Suppressor macrophage (primary cell): Measurements from ENCODE around the gene TMPRSS3.
"Not testable (repeated sequence)": the region's sequence is repeated elsewhere in the genome, so short reads cannot be mapped to it uniquely, and the experiment has no call there.

Source experiments
- DNase-seq, 4 experiments: peaks; one replicate each; pipeline ENCODE4 v3.0.0-alpha.2; 2020 to 2022

TMPRSS3 gene

DNA sequence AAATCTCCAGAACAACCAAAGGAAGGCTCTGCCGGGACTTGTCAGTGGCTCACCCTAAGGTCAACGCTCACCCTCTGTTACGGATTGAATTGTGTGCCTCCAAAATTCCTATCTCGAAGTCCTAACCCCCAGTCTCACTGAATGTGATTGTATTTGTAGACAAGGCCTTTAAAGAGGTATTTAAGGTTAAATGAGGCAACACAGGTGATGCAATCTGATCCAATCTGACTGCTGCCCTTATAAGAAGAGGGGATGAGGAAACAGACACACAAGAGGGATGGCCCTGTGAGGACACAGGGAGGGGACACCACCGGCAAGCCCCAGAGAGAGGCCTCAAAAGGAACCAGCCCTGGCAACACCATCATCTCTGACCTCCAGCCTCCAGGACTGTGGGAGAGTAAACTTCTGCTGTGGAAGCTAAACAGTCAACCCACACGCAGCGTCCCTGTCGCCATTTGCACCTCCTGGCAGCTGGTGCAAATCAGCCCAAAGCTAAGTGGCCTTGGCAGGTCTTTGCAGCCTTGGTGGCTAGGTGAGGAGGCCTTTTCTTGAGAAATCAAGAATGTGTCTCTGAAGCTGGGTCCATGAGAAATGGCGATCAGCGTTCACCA lies 32.1 kb upstream of the TMPRSS3 start:
- peak in 1 of 4 experiments; percentile 4 for DNase-seq

DNA sequence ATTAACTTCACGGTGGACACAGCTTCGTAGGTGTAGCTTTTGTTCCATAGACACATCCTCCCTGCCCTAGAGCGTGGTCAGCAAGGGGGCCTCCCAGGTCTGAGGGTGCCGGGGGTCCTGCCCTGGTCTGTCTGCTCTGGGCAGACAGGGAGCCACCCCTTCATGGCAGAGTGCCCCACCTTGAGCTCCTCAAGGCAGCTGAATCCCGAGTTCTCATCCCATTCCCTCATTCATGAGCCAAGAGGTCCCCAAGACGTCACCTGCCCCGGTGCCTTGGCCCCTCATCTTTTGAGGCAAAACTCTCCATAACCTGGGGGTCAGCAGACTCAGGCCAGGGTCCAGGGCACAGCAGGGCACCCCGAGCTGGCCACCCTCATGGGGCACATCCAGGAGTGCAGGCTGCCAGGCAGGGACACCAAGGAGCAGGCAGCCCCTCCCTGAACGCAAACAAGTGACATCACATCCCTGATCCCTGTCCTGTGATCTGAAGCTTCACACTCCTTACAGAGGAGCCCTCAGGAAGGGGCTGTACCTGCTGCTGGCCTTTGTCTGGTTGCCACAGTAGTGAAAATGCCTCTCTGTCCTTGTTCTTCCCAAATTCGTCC lies 31.1 kb upstream of the TMPRSS3 start:
- DNase-seq, result no peak

GRCh38 chr21:42426424-42426823 lies 30.6 kb upstream of the TMPRSS3 start:
- no peak for DNase-seq

- peak in 1 of 4 experiments; percentile 12 for DNase-seq
Measured at GRCh38 chr21:42425591-42425990, 29.7 kb upstream of the TMPRSS3 start.

DNA sequence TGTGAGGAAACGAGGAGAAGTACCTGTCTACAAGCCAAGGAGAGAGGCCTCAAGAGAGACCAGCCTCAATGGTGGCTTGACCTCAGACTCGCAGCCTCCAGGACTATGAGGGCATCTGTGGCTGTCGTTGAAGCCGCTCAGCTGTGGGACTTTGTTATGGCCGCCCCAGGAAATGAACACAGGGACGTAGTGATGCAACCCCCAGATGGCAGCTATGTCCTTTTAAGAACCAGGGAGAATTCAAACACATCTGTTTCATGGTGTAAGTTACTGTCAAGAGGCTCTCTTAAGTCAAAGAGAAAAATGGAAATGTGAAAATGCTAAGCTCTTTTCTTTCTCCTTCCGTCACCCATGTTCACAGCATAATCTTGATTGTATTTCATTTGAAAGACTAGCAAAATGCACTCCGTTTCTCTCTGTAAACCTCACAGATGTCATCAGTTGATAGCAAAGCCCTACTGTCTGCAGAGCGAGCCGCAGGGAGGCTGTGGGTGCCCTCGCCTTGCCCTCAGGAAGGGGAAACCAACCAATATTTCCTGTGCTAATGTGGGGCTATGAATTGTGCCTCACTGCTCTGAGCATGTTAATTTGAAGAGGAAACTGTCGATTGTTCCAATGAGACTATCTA lies 29.2 kb upstream of the TMPRSS3 start:
- peak in 3 of 4 experiments; percentile 18 to 37 (median 23) for DNase-seq

DNA sequence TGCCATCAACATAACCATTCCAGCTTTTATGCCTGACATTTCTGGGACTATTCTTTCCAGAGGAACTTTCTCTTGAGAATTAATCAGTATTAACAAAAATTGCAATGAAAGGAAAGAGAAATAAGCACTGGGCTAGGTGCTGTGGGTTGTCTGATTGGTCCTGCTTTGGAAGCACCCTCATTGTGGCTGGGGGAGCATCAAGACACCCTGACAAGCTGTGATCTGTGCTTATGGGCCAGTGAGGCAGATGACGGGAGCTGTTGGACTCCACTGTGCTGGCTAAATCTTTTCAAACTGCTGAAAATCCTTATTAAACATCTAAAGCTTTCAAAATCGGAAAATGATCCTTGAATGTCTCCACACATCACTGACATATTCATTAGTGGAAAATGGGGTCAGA lies 27.8 kb upstream of the TMPRSS3 start:
- DNase-seq, result no peak

- DNase-seq, result no peak
Measured at GRCh38 chr21:42423197-42423675, 27.4 kb upstream of the TMPRSS3 start.

GRCh38 chr21:42421018-42421793 lies 25.4 kb upstream of the TMPRSS3 start:
- no peak for DNase-seq

GRCh38 chr21:42419845-42420244 lies 24.0 kb upstream of the TMPRSS3 start:
- no peak for DNase-seq

DNA sequence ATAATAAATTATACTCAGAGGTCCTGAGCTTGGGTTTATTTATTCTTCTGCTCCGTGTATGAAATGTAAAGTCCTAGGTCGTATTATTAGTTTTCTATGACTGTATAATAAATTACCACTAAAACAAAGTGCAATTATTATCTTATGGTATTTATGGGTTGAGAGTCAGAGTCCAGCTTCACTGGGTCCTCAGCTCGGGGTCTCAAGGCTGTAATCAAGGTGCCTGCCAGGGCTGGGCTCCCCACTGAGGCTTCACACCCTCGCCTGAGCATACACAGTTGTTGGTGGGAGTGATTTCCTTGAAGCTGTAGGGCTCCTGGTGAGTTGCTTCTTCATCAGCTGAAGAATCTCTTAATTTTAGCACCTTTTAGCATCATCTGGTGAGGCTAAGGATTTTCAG lies 23.0 kb upstream of the TMPRSS3 start:
- no peak for DNase-seq

DNA sequence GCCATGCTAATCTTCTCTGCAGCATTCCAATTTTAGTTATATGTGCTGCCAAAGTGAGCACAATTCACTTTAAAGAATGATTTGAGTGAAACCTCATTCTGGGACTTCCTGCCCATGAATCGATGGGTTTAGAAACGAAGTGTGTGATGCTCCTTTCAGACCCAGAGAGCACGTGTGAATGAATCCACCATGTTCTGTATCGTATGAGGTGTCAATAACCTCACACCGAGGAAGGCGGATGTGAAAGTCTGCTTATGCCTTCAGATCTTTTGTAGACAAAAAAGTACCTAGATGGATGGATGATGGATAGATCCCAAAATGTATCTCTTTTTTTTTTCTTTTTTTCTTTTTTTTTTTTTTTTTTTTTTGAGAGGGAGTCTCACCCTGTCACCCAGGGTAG lies 21.7 kb upstream of the TMPRSS3 start:
- DNase-seq, result no peak

DNA sequence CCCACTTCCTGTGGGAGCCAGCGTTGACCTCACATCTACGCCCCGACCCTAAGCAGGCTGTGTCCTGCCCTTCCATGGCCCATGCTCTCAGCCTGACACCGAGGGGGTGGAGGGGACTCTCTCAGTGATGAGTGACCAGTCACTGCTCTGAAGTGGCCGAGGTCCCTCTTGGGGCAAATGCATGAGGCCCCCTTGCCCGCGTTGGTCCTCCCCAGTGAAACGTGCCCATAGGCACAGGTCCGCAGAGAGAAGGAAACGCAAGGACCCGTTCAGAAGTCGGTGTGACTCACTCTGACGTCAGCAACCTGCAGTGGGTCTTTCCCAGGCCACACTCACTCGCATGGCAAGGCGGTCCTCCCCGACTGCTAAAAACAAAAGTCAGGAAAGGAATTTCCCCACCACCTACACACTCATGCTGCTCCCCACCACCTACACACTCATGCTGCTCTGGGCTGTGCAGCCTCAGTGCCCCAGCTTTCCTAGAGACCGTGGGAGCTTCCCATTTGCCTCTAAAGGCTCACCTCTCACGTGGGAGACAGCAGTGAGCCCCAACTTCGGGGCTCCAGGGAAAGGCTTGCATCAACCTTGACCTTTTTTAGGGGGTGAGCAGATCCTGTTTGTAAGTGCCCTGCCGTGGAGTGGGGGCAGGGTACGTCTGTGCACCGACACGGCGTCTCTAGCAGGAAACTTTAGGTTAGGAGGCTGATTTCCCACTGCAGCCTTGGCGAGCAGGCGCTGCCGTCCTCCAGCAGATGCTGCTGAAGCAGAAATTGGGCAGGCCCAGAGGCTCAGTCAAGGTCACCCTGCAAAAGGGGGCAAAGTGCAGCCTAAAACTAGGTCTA lies 19.3 kb upstream of the TMPRSS3 start:
- DNase-seq, result peak; percentile 44 to 78 (median 71)

- DNase-seq, result no peak
Measured at GRCh38 chr21:42414553-42414927, 18.7 kb upstream of the TMPRSS3 start.

- no peak for DNase-seq
Measured at GRCh38 chr21:42414066-42414465, 18.2 kb upstream of the TMPRSS3 start.

- no peak for DNase-seq
Measured at GRCh38 chr21:42413500-42413899, 17.6 kb upstream of the TMPRSS3 start.

- DNase-seq, result no peak
Measured at GRCh38 chr21:42413093-42413492, 17.2 kb upstream of the TMPRSS3 start.

- DNase-seq, result no peak
Measured at GRCh38 chr21:42412636-42412933, 16.7 kb upstream of the TMPRSS3 start.

DNA sequence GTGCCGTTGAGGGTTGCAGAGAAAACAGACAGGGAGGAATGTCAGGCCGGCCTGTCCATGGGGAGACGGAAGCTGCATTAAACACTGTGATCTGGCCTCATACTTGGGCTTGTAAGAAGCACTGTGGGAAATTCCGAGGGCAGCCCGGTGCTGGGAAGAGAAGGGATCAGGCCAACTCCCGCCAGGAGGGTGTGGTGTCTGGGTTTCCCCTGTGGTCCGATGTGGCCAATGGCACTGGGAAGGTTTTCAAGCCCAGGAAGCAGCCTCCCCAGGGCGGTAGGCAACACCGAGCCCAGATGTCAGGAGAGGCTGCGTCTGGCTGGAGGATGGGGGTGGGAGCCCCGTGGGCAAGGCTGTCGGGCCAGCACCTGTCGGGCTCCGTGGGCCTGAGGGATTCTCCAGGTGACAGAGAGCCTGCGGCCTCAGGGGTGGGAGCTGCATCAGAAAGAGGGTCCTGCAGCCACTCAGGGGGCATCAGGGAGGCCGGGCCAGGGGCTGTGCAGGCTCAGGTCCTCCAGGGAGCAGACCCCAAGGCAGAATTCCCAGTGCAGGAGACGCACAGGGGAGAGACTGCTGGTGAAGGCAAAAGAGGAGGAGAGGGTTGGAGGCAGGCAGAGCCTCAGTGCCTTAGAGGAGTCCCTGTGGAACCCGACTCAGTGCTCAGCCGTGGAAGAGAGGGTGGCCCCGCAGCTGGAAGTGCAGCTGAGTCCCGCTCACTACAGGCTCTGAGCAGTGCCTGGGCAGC lies 16.2 kb upstream of the TMPRSS3 start:
- no peak for DNase-seq

DNA sequence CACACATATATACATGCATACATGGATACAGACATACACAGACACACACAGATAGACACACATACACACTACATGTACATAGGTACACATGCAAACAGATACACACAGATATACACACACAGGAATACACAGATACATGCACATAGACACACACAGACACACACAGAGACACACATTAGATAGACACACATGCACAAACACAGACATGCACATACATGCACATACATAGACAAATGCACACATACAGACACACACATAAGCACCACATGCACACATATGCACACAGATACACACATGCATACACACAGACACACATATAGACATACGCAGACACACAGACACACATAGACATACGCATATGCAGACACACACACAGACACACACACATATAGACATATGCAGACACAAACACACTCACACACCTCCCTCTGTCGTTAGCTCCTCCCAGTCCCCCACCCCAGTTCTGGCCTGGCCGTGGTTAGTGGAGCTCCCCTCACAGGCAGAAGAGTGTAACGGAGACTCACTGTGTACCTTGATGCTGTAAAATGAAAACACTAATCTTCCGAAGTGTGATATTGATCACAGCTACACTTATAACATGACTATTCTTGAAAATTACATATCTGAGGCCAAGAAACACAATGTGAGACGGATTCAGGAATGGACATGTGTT lies 15.5 kb upstream of the TMPRSS3 start:
- DNase-seq, result no peak

DNA sequence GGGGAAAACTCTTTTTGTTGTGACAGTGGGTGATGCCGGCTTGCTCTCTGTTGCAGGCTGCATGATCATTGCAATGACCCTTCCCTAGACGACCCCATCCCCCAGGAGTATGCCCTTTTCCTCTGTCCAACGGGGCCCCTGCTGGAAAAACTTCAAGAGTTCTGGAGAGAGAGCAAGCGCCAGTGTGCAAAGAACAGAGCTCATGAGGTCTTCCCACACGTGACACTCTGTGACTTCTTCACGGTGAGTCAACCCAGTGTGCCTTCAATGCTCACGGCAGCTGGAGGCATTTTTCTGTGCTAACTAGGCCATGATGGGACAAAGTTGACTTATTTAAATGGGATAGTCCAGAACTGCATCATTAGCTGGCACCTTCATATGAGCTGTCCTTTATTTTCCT lies 13.5 kb upstream of the TMPRSS3 start:
- DNase-seq, result peak in 1 of 4 experiments; percentile 8

DNA sequence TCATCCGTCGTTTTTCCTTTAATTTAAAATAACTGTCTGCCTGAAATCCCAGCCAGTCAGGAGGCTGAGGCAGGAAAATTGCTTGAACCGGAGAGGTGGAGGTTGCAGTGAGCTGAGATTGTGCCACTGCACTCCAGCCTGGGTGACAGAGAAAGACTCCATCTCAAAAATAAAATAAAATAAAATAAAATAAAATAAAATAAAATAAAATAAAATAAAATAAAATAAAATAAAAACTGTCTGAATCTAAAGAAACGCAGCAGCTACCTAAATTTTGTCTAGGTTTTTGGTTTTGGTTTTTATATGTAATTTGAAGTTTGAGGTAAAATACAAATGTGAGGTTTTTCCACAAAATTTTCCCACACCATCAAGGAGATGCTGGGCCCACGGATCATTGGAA lies 12.9 kb upstream of the TMPRSS3 start:
- DNase-seq, result not testable (repeated sequence)
